Keratinocyte (primary cell): ENCODE measurements around the gene MTMR3. TPM values are rescaled to one million over a fixed set of nuclear protein-coding genes. Genes with fewer than 3 reads are reported as not detected.

Source experiments
- DNase-seq: peaks from one replicate; pipeline ENCODE4 v3.0.0-alpha.2; 2011; ENCODE audit warnings: low read depth, missing footprints, low spot score
- FAIRE-seq: peaks from 2 replicates; lab custom pipeline; 2011; peaks lifted over from hg19 to GRCh38; lab: Jason Lieb, UNC
- H2AFZ ChIP-seq: 2 replicates; pipeline ENCODE4 v1.6.0; 2012; ENCODE audit warnings: low read length, control low read depth, inconsistent platforms; ENCODE audit not compliant: control insufficient read depth
- H3K27ac ChIP-seq: 2 replicates; pipeline ENCODE4 v1.5.1; 2011; ENCODE audit warnings: low read length; ENCODE audit not compliant: control insufficient read depth, insufficient read depth
- H3K27me3 ChIP-seq: 3 replicates; pipeline ENCODE4 v1.6.0; 2011; ENCODE audit warnings: low read length; ENCODE audit not compliant: control insufficient read depth, insufficient read depth; ENCODE audit errors: extremely low read depth
- H3K36me3 ChIP-seq, 2 experiments: 2 replicates in 1 of 2; 3 replicates in 1 of 2; pipeline ENCODE4 v1.5.1; 2011; ENCODE audit warnings: low read length in 2 of 2, mild to moderate bottlenecking in 1 of 2; ENCODE audit not compliant: control insufficient read depth in 2 of 2, insufficient read depth in 2 of 2; ENCODE audit errors: extremely low read depth in 1 of 2
- H3K4me1 ChIP-seq: 3 replicates; pipeline ENCODE4 v1.5.1; 2011; ENCODE audit warnings: low read length; ENCODE audit not compliant: control insufficient read depth, insufficient read depth; ENCODE audit errors: extremely low read depth
- H3K4me2 ChIP-seq: 3 replicates; pipeline ENCODE4 v1.6.0; 2011; ENCODE audit warnings: low read depth, low read length; ENCODE audit not compliant: control insufficient read depth, insufficient read depth; ENCODE audit errors: extremely low read depth
- H3K4me3 ChIP-seq, 3 experiments: fragments of 200-600 bp in 1 of 3; sonication (generic) in 1 of 3; 2 replicates in 2 of 3; 3 replicates in 1 of 3; pipeline ENCODE4 v1.5.1; 2011 to 2016; ENCODE audit warnings: low read length in 3 of 3, mild to moderate bottlenecking in 3 of 3, control low read depth in 2 of 3, inconsistent platforms in 1 of 3, low read depth in 1 of 3, mixed read lengths in 1 of 3, mixed run types in 1 of 3, moderate library complexity in 1 of 3; ENCODE audit not compliant: control insufficient read depth in 2 of 3, insufficient read depth in 2 of 3; ENCODE audit errors: extremely low read depth in 1 of 3
- H3K79me2 ChIP-seq: 2 replicates; pipeline ENCODE4 v1.6.0; 2012; ENCODE audit warnings: low read length; ENCODE audit not compliant: control insufficient read depth, insufficient read depth
- H3K9ac ChIP-seq: 3 replicates; pipeline ENCODE4 v1.6.0; 2011; ENCODE audit warnings: low read length; ENCODE audit not compliant: control insufficient read depth, insufficient read depth; ENCODE audit errors: extremely low read depth
- H3K9me1 ChIP-seq: 3 replicates; pipeline ENCODE4 v1.6.0; 2011; ENCODE audit warnings: low read length; ENCODE audit not compliant: control insufficient read depth, insufficient read depth; ENCODE audit errors: extremely low read depth
- H3K9me3 ChIP-seq: 2 replicates; pipeline ENCODE4 v1.5.1; 2012; ENCODE audit warnings: low read depth, low read length; ENCODE audit not compliant: control insufficient read depth
- H4K20me1 ChIP-seq: 3 replicates; pipeline ENCODE4 v1.6.0; 2011; ENCODE audit warnings: low read length; ENCODE audit not compliant: control insufficient read depth, insufficient read depth; ENCODE audit errors: extremely low read depth
- CTCF ChIP-seq, 3 experiments: IDR thresholded peaks in 1 of 3; conservative IDR thresholded peaks in 1 of 3; optimal IDR thresholded peaks in 1 of 3; 2 replicates in 2 of 3; 3 replicates in 1 of 3; pipeline versions ENCODE3 to v1.5.1; 2011; ENCODE audit warnings: low read length in 3 of 3, mild to moderate bottlenecking in 3 of 3, moderate library complexity in 2 of 3, control low read depth in 1 of 3, inconsistent platforms in 1 of 3; ENCODE audit not compliant: insufficient read depth in 2 of 3; ENCODE audit errors: extremely low read depth in 1 of 3
- EZH2 ChIP-seq: IDR thresholded peaks from one replicate; pipeline ENCODE4 v1.6.1; 2012; ENCODE audit warnings: inconsistent platforms, mild to moderate bottlenecking, low read length, moderate library complexity
- dilution Hi-C: fragments of 300-500 bp; cut with MboI; formaldehyde crosslinking; loops from one replicate; pipeline ENCODE4 v1.7.0; 2020; ENCODE audit warnings: low sequenced_read_pairs; ENCODE audit not compliant: extremely low pct_ligation_motif_present
- polyA plus RNA-seq, 5 experiments: library from polyadenylated mRNA; depleted of rRNA in 3 of 5; stranded (reverse) in 3 of 5; stranded (forward) in 1 of 5; unstranded in 1 of 5; fragments of >200 nt; gene quantifications; 1 replicate in 1 of 5; 2 replicates in 3 of 5; 3 replicates in 1 of 5; pipeline versions ENCODE4 v1.2.1 to v1.2.3, GENCODE V29; 2011 to 2012; ENCODE audit warnings: missing spikeins in 2 of 5, low read depth in 1 of 5, low replicate concordance in 1 of 5

The MTMR3 gene
- polyA plus RNA-seq, 1 donor (not counting 4 experiments of a cell fraction or from before 2014, with no cell fraction given): 16.5 TPM

- H4K20me1 ChIP-seq: peaks cover 5% of the 10 kb centered on the region
These were observed 61.4 kb downstream of the MTMR3 start for GRCh38 chr22:29944339-29944738.

DNA sequence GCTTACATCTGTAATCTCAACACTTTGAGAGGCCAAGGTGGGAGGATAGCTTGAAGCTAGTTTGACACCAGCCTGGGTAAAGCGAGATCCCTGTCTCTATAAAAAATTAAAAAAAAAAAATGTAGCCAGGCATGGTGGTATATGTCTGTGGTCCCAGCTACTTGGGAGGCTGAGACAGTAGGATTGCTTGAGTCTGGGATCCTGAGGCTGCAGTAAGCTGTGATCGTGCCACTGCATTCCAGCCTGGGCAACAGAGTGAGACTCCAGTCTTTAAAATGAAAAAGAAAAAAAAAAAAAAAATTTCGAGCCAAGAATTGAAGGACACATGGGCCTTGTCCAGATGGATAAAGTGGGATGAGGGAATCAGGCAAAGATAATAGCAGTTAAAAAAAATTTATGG lies 62.5 kb downstream of the MTMR3 start:
- dilution Hi-C loops: no loop called here
- TF ChIP-seq EZH2 (no peak), CTCF (optimal IDR thresholded peaks at IDR 0.05 in 1 of 3, IDR thresholded peaks at IDR 0.05 in 1 of 3, conservative IDR thresholded peaks at IDR 0.05 in 1 of 3; ENCODE audit: extremely low read depth in 1 of 3, insufficient read depth in 2 of 3, low read length in 3 of 3) (no peak)

More at GRCh38 chr22:29944339-29944738, 61.4 kb downstream of the MTMR3 start:
- no peak for TF ChIP-seq EZH2
- TF ChIP-seq CTCF (optimal IDR thresholded peaks at IDR 0.05 in 1 of 3, IDR thresholded peaks at IDR 0.05 in 1 of 3, conservative IDR thresholded peaks at IDR 0.05 in 1 of 3; ENCODE audit: extremely low read depth in 1 of 3, insufficient read depth in 2 of 3, low read length in 3 of 3): no peak
- no peak overlapping the region for H3K4me2 ChIP-seq
- H3K27ac ChIP-seq: no peak overlapping the region
- peaks cover 5% of the 10 kb centered on the region for H3K4me1 ChIP-seq
- dilution Hi-C loops: no loop called here
- no peak overlapping the region for H3K9ac ChIP-seq
- peaks cover 58% of the 10 kb centered on the region for H3K79me2 ChIP-seq
- H3K4me3 ChIP-seq: no peak overlapping the region
- H3K9me1 ChIP-seq: no peaks in the 10 kb centered on the region
- no peaks in the 10 kb centered on the region for H3K27me3 ChIP-seq
- FAIRE-seq (no peak), DNase-seq (no peak)
- H3K36me3 ChIP-seq: peaks cover 0 to 1% of the 10 kb centered on the region in 2 experiments
- no peaks in the 10 kb centered on the region for H3K9me3 ChIP-seq
- H2AFZ ChIP-seq: no peak overlapping the region

More for the DNA sequence above, 62.5 kb downstream of the MTMR3 start:
- Histone ChIP-seq H3K27me3 (no peaks in the 10 kb centered on the region), H4K20me1 (peaks cover 5% of the 10 kb centered on the region), H3K9me1 (no peaks in the 10 kb centered on the region), H3K9me3 (no peaks in the 10 kb centered on the region), H3K9ac (no peak overlapping the region), H2AFZ (no peak overlapping the region), H3K27ac (no peak overlapping the region), H3K4me3 (no peak overlapping the region), H3K4me2 (no peak overlapping the region), H3K79me2 (peaks cover 62% of the 10 kb centered on the region), H3K36me3 (peaks cover 0 to 1% of the 10 kb centered on the region in 2 experiments), H3K4me1 (peaks cover 5% of the 10 kb centered on the region)
- FAIRE-seq (no peak), DNase-seq (no peak)
